Activated T-helper 1 cell treated with Interleukin-2 at 50 U/mL for 16 hours (primary cell): ENCODE data around the gene SCG2.

Source experiments
- DNase-seq: peaks from one replicate; pipeline ENCODE4 v3.0.0-alpha.2; 2020; ENCODE audit warnings: low read depth

The SCG2 gene

GRCh38 chr2:223601932-223602666 lies at the start of gene SCG2:
Gene SCG2, minus strand, starts transcription at chr2:223602361. Its CDS starts 3,079 bp downstream, at chr2:223599282.
- no peak for DNase-seq

GRCh38 chr2:223649554-223650533 lies 47.7 kb upstream of the SCG2 start:
- no peak for DNase-seq

- no peak for DNase-seq
Measured at GRCh38 chr2:223648755-223649154, 46.6 kb upstream of the SCG2 start.

- DNase-seq: no peak
Measured at GRCh38 chr2:223647258-223647952, 45.2 kb upstream of the SCG2 start.

- no peak for DNase-seq
Measured at GRCh38 chr2:223644136-223644535, 42.0 kb upstream of the SCG2 start.

GRCh38 chr2:223643309-223643708 lies 41.1 kb upstream of the SCG2 start:
- no peak for DNase-seq

GRCh38 chr2:223642506-223642905 lies 40.3 kb upstream of the SCG2 start:
- DNase-seq: no peak

- no peak for DNase-seq
Measured at GRCh38 chr2:223641082-223641481, 38.9 kb upstream of the SCG2 start.

- DNase-seq: no peak
Measured at GRCh38 chr2:223635080-223635479, 32.9 kb upstream of the SCG2 start.

- DNase-seq: no peak
Measured at GRCh38 chr2:223634238-223634637, 32.1 kb upstream of the SCG2 start.

GRCh38 chr2:223633656-223634055 lies 31.5 kb upstream of the SCG2 start:
- no peak for DNase-seq

- no peak for DNase-seq
Measured at GRCh38 chr2:223632826-223633225, 30.7 kb upstream of the SCG2 start.

GRCh38 chr2:223626716-223627115 lies 24.6 kb upstream of the SCG2 start:
- DNase-seq: no peak

- DNase-seq: no peak
Measured at GRCh38 chr2:223625652-223626051, 23.5 kb upstream of the SCG2 start.

- no peak for DNase-seq
Measured at GRCh38 chr2:223621901-223622300, 19.7 kb upstream of the SCG2 start.

GRCh38 chr2:223619486-223620129 lies 17.4 kb upstream of the SCG2 start:
- DNase-seq: no peak

- DNase-seq: no peak
Measured at GRCh38 chr2:223618172-223619035, 16.2 kb upstream of the SCG2 start.

GRCh38 chr2:223614534-223614933 lies 12.4 kb upstream of the SCG2 start:
- no peak for DNase-seq

GRCh38 chr2:223613017-223613950 lies 11.1 kb upstream of the SCG2 start:
- DNase-seq: no peak

- DNase-seq: no peak
Measured at GRCh38 chr2:223612501-223612900, 10.3 kb upstream of the SCG2 start.
